ENCODE data around the gene SLC25A26.
A peak's percentile ranks its signal among the peaks of the same experiment; 100 is the strongest.

Gene SLC25A26

GRCh38 chr3:66336333-66336766 is 115.5 kb downstream of the SLC25A26 start:
- no peak for DNase-seq

- DNase-seq = no peak
These were observed 118.1 kb downstream of the SLC25A26 start for GRCh38 chr3:66338927-66339326.

GRCh38 chr3:66342717-66343356 is 122.0 kb downstream of the SLC25A26 start:
- peak; percentile 51 for DNase-seq

GRCh38 chr3:66344391-66344811 is 123.6 kb downstream of the SLC25A26 start:
- DNase-seq = peak; percentile 82

GRCh38 chr3:66344848-66345578 is 124.2 kb downstream of the SLC25A26 start:
- peak; percentile 77 for DNase-seq

- peak; percentile 39 for DNase-seq
These were observed 127.9 kb downstream of the SLC25A26 start for GRCh38 chr3:66348704-66349103.

GRCh38 chr3:66350601-66351000 is 129.8 kb downstream of the SLC25A26 start:
- DNase-seq = no peak

GRCh38 chr3:66353039-66353438 is 132.2 kb downstream of the SLC25A26 start:
- DNase-seq = no peak

- DNase-seq = no peak
These were observed 132.7 kb downstream of the SLC25A26 start for GRCh38 chr3:66353530-66353929.

- DNase-seq = no peak
These were observed 133.2 kb downstream of the SLC25A26 start for GRCh38 chr3:66354001-66354400.

GRCh38 chr3:66355394-66355793 is 134.6 kb downstream of the SLC25A26 start:
- DNase-seq = no peak

- no peak for DNase-seq
These were observed 135.2 kb downstream of the SLC25A26 start for GRCh38 chr3:66355997-66356396.

- DNase-seq = no peak
These were observed 140.6 kb downstream of the SLC25A26 start for GRCh38 chr3:66361356-66361755.

- no peak for DNase-seq
These were observed 141.7 kb downstream of the SLC25A26 start for GRCh38 chr3:66362541-66362941.

GRCh38 chr3:66363148-66363547 is 142.3 kb downstream of the SLC25A26 start:
- DNase-seq = no peak

- DNase-seq = no peak
These were observed 144.3 kb downstream of the SLC25A26 start for GRCh38 chr3:66365080-66365479.

- no peak for DNase-seq
These were observed 145.9 kb downstream of the SLC25A26 start for GRCh38 chr3:66366747-66367146.

GRCh38 chr3:66367979-66368378 is 147.2 kb downstream of the SLC25A26 start:
- DNase-seq = no peak

GRCh38 chr3:66370179-66370578 is 149.4 kb downstream of the SLC25A26 start:
- DNase-seq = no peak

GRCh38 chr3:66371432-66371831 is 150.6 kb downstream of the SLC25A26 start:
- no peak for DNase-seq

GRCh38 chr3:66372681-66373350 is 152.0 kb downstream of the SLC25A26 start:
- DNase-seq = peak; percentile 77

GRCh38 chr3:66376568-66376967 is 155.8 kb downstream of the SLC25A26 start:
- no peak for DNase-seq

- no peak for DNase-seq
These were observed 157.0 kb downstream of the SLC25A26 start for GRCh38 chr3:66377800-66378199.

GRCh38 chr3:66378256-66378655 is 157.5 kb downstream of the SLC25A26 start:
- DNase-seq = peak; percentile 41

Measured in NCI-H69 (cell line).